Measurements from ENCODE around the gene GLIS2. TPM values are rescaled to one million over a fixed set of nuclear protein-coding genes. Genes with fewer than 3 reads are reported as not detected.

The GLIS2 gene
- total and polyA plus RNA-seq, 10 of the 15 experiments (the other 5 are each of a cell fraction or from before 2014, with no cell fraction given): 0.03 to 0.64 (median 0.18) TPM; not detected in 4

- TF ChIP-seq, protein P1, sequence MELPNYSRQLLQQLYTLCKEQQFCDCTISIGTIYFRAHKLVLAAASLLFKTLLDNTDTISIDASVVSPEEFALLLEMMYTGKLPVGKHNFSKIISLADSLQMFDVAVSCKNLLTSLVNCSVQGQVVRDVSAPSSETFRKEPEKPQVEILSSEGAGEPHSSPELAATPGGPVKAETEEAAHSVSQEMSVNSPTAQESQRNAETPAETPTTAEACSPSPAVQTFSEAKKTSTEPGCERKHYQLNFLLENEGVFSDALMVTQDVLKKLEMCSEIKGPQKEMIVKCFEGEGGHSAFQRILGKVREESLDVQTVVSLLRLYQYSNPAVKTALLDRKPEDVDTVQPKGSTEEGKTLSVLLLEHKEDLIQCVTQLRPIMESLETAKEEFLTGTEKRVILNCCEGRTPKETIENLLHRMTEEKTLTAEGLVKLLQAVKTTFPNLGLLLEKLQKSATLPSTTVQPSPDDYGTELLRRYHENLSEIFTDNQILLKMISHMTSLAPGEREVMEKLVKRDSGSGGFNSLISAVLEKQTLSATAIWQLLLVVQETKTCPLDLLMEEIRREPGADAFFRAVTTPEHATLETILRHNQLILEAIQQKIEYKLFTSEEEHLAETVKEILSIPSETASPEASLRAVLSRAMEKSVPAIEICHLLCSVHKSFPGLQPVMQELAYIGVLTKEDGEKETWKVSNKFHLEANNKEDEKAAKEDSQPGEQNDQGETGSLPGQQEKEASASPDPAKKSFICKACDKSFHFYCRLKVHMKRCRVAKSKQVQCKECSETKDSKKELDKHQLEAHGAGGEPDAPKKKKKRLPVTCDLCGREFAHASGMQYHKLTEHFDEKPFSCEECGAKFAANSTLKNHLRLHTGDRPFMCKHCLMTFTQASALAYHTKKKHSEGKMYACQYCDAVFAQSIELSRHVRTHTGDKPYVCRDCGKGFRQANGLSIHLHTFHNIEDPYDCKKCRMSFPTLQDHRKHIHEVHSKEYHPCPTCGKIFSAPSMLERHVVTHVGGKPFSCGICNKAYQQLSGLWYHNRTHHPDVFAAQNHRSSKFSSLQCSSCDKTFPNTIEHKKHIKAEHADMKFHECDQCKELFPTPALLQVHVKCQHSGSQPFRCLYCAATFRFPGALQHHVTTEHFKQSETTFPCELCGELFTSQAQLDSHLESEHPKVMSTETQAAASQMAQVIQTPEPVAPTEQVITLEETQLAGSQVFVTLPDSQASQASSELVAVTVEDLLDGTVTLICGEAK (IDR thresholded peaks at IDR 0.05; ENCODE audit: borderline replicate concordance): no peak
- TF ChIP-seq CBFB (IDR thresholded peaks at IDR 0.05; ENCODE audit: low read depth) (no peak), SMAD1 (IDR thresholded peaks at IDR 0.05; ENCODE audit: low read depth, partially characterized antibody) (no peak), SPI1 (IDR thresholded peaks at IDR 0.05; ENCODE audit: borderline replicate concordance, insufficient read depth, low read depth, low read length) (no peak)
These were observed 61.8 kb downstream of the GLIS2 start (continued) for GRCh38 chr16:4377573-4378154.

GRCh38 chr16:4378161-4378666 lies 62.3 kb downstream of the GLIS2 start:
- H3K27ac ChIP-seq (ENCODE audit: control insufficient read depth, insufficient read depth): no peak overlapping the region
- H3K9me3 ChIP-seq (replicated peaks; ENCODE audit: control insufficient read depth, insufficient read depth, low read length): no peaks in the 10 kb centered on the region
- SMC1A ChIA-PET (ENCODE audit: uncharacterized antibody, unreplicated experiment): no interaction called here
- no peaks in the 10 kb centered on the region for H3K27me3 ChIP-seq (replicated peaks in 1 of 2; ENCODE audit: control insufficient read depth in 2 of 2, insufficient read depth in 2 of 2, low read length in 1 of 2)
- 88% methylated on average over 15 of the region's 15 CpGs for WGBS (ENCODE audit: insufficient coverage, insufficient replicate concordance, low lambda C conversion rate, missing lambda C conversion rate)
- ATAC-seq (no peak), FAIRE-seq (no peak), DNase-seq (ENCODE audit: low read depth, low spot score) (no peak)
- RAD21 ChIA-PET (ENCODE audit: unreplicated experiment): interaction anchor here (0.8 kb wide), 1 partner anchor 24 kb away, joined by 3 read pairs; no protein-coding TSS in a partner anchor
- in situ Hi-C loops (cut with MboI): no loop called here
- no peak overlapping the region for H3K4me2 ChIP-seq (ENCODE audit: control insufficient read depth, insufficient read depth)
- CTCF ChIA-PET: no interaction called here
- no TSS peak for BruUV-seq (replicated peaks)
- no peak overlapping the region for H2AFZ ChIP-seq (ENCODE audit: control insufficient read depth, low read depth, low read length)
- intact Hi-C loops (cut with micrococcal nuclease; ENCODE audit: unreplicated experiment): no loop called here
- H3K4me3 ChIP-seq: no peak overlapping the region
- no peaks in the 10 kb centered on the region for H3K4me1 ChIP-seq (ENCODE audit: control insufficient read depth, insufficient read depth, low read length)
- H3K9ac ChIP-seq (ENCODE audit: control insufficient read depth, insufficient read depth, low read length): no peak overlapping the region
- POLR2A ChIA-PET: no interaction called here
- no peaks in the 10 kb centered on the region for H4K20me1 ChIP-seq (ENCODE audit: control insufficient read depth, insufficient read depth)
- H3K79me2 ChIP-seq (ENCODE audit: control insufficient read depth, insufficient read depth, low read length): no peaks in the 10 kb centered on the region
- peaks cover 0 to 2% of the 10 kb centered on the region in 2 experiments; a peak in 1 of 4 replicates for H3K36me3 ChIP-seq (ENCODE audit: control insufficient read depth in 2 of 2, insufficient read depth in 2 of 2, low read length in 1 of 2)
- TF ChIP-seq, protein P2, sequence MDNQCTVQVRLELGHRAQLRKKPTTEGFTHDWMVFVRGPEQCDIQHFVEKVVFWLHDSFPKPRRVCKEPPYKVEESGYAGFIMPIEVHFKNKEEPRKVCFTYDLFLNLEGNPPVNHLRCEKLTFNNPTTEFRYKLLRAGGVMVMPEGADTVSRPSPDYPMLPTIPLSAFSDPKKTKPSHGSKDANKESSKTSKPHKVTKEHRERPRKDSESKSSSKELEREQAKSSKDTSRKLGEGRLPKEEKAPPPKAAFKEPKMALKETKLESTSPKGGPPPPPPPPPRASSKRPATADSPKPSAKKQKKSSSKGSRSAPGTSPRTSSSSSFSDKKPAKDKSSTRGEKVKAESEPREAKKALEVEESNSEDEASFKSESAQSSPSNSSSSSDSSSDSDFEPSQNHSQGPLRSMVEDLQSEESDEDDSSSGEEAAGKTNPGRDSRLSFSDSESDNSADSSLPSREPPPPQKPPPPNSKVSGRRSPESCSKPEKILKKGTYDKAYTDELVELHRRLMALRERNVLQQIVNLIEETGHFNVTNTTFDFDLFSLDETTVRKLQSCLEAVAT (IDR thresholded peaks at IDR 0.05): no peak
- no peak for TF ChIP-seq TAF1 (IDR thresholded peaks at IDR 0.05; ENCODE audit: borderline replicate concordance, low read depth, low read length)
- TF ChIP-seq, protein P3, sequence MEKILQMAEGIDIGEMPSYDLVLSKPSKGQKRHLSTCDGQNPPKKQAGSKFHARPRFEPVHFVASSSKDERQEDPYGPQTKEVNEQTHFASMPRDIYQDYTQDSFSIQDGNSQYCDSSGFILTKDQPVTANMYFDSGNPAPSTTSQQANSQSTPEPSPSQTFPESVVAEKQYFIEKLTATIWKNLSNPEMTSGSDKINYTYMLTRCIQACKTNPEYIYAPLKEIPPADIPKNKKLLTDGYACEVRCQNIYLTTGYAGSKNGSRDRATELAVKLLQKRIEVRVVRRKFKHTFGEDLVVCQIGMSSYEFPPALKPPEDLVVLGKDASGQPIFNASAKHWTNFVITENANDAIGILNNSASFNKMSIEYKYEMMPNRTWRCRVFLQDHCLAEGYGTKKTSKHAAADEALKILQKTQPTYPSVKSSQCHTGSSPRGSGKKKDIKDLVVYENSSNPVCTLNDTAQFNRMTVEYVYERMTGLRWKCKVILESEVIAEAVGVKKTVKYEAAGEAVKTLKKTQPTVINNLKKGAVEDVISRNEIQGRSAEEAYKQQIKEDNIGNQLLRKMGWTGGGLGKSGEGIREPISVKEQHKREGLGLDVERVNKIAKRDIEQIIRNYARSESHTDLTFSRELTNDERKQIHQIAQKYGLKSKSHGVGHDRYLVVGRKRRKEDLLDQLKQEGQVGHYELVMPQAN (conservative IDR thresholded peaks at IDR 0.05): no peak
- no peak for TF ChIP-seq ZNF592 (IDR thresholded peaks at IDR 0.05)
- TF ChIP-seq HDAC2 (IDR thresholded peaks at IDR 0.05): no peak
